Osteocyte (in vitro differentiated cells): ENCODE results near the gene TAAR9. TPM values are rescaled to one million over a fixed set of nuclear protein-coding genes. Genes with fewer than 3 reads are reported as not detected.

Source experiments
- DNase-seq: peaks from one replicate; pipeline ENCODE4 v3.0.0; 2021; ENCODE audit warnings: mixed read lengths; ENCODE audit not compliant: unreplicated experiment; ENCODE audit errors: extremely low spot score
- H3K27ac Mint-ChIP-seq: one replicate; pipeline ENCODE4 v1.8.0; 2021; ENCODE audit warnings: mild to moderate bottlenecking, mixed read lengths; ENCODE audit not compliant: unreplicated experiment
- H3K27me3 Mint-ChIP-seq: one replicate; pipeline ENCODE4 v1.8.0; 2021; ENCODE audit warnings: mixed read lengths; ENCODE audit not compliant: unreplicated experiment
- H3K36me3 Mint-ChIP-seq: one replicate; pipeline ENCODE4 v1.8.0; 2021; ENCODE audit warnings: mixed read lengths; ENCODE audit not compliant: unreplicated experiment
- H3K4me1 Mint-ChIP-seq: one replicate; pipeline ENCODE4 v1.8.0; 2021; ENCODE audit warnings: mixed read lengths; ENCODE audit not compliant: unreplicated experiment
- H3K4me3 Mint-ChIP-seq: one replicate; pipeline ENCODE4 v1.8.0; 2021; ENCODE audit warnings: mild to moderate bottlenecking, moderate library complexity, mixed read lengths; ENCODE audit not compliant: unreplicated experiment
- H3K9me3 Mint-ChIP-seq: one replicate; pipeline ENCODE4 v1.8.0; 2021; ENCODE audit warnings: mixed read lengths; ENCODE audit not compliant: unreplicated experiment
- long read RNA-seq: library from polyadenylated mRNA; unstranded; transcript quantifications from one replicate; pipeline ENCODE4 v2.0.0, GENCODE V29; 2021
- total RNA-seq: library from RNA; stranded (reverse); gene quantifications from 2 replicates; pipeline ENCODE4 v1.2.1, GENCODE V29; 2021
- TF ChIP-seq, protein P1 (sequence below): fragments of 200-600 bp; sonication (generic); IDR thresholded peaks from 2 replicates; pipeline ENCODE4 v1.5.0; 2021; ENCODE audit warnings: antibody characterized with exemption, mild to moderate bottlenecking, moderate library complexity

Gene TAAR9, protein sequence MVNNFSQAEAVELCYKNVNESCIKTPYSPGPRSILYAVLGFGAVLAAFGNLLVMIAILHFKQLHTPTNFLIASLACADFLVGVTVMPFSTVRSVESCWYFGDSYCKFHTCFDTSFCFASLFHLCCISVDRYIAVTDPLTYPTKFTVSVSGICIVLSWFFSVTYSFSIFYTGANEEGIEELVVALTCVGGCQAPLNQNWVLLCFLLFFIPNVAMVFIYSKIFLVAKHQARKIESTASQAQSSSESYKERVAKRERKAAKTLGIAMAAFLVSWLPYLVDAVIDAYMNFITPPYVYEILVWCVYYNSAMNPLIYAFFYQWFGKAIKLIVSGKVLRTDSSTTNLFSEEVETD
- total RNA-seq: not detected in 2 replicates
- long read RNA-seq: 0 reads

DNA sequence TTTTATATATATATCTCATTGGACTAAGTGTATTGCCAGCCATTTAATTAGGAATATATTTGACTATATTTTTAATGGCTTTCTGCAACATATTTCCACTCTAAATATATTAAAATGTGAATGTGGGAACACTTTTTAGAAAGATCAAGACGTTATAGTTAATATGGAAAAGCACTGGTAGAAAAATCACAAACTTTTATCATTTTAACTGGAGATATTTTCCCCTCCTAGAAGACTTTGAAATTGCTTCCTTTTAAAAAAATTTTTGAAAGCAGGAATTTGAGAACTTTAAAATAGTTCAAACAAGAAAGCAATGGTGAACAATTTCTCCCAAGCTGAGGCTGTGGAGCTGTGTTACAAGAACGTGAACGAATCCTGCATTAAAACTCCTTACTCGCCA, at the start of gene TAAR9:
TSS of gene TAAR9 (plus strand) at position 301 of the 400 bp plus-strand sequence. CDS start at position 314, 13 bp downstream.
- TF ChIP-seq, protein P1, sequence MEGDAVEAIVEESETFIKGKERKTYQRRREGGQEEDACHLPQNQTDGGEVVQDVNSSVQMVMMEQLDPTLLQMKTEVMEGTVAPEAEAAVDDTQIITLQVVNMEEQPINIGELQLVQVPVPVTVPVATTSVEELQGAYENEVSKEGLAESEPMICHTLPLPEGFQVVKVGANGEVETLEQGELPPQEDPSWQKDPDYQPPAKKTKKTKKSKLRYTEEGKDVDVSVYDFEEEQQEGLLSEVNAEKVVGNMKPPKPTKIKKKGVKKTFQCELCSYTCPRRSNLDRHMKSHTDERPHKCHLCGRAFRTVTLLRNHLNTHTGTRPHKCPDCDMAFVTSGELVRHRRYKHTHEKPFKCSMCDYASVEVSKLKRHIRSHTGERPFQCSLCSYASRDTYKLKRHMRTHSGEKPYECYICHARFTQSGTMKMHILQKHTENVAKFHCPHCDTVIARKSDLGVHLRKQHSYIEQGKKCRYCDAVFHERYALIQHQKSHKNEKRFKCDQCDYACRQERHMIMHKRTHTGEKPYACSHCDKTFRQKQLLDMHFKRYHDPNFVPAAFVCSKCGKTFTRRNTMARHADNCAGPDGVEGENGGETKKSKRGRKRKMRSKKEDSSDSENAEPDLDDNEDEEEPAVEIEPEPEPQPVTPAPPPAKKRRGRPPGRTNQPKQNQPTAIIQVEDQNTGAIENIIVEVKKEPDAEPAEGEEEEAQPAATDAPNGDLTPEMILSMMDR: no peak

DNA sequence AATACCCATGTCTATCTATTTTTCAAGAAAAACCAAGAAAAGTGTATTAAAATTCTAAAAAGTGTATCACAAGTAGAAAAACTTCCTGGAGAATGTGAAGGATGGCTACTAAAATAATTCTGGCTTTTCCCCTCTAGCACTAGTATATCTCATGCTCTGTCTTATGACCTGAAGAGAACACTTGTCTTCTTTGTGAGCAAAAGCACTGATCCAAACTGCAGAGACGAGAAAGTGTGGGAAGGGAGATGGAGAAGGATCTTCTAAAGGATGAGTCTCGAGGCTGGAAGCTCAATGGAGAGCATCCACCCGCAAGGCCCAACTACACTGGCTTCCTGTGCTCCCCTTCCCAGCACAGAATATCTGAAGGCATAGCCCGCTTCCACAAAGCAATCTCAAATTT, 48.7 kb upstream of the TAAR9 start:
- peaks cover 10% of the 10 kb centered on the region for H3K9me3 Mint-ChIP-seq
- H3K4me3 Mint-ChIP-seq: no peak overlapping the region
- peaks cover 2% of the 10 kb centered on the region for H3K4me1 Mint-ChIP-seq
- TF ChIP-seq, protein P1: no peak
- peaks cover 19% of the 10 kb centered on the region for H3K36me3 Mint-ChIP-seq
- no peak for DNase-seq
- no peak overlapping the region for H3K27ac Mint-ChIP-seq
- no peaks in the 10 kb centered on the region for H3K27me3 Mint-ChIP-seq

More for the DNA sequence above, at the start of gene TAAR9:
- Mint-ChIP-seq H3K4me1 (no peaks in the 10 kb centered on the region), H3K4me3 (no peak within 1 kb of the TSS), H3K36me3 (no peaks in the 10 kb centered on the region), H3K27ac (no peak within 1 kb of the TSS), H3K27me3 (peaks cover 66% of the 10 kb centered on the region), H3K9me3 (peaks cover 4% of the 10 kb centered on the region)
- no peak for DNase-seq

DNA sequence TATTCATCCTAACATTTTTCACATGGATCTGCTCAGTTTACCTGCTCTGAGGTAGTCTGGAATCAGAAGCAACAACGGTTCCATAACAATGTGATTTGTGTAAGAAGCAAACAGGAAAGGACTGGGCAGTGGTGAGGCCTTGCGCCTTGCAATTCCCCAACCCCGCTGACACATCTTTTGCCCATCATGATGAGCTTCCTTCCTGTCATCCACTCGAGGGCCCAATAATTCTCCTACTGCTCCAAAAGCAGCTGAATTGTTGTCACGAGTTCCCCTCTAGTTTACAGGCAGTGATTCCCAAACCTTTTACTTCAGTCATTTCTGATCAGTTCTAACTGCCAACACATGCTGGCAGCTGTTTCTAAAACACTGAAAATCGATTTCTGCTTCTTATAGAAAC, 48.1 kb upstream of the TAAR9 start:
- Mint-ChIP-seq H3K9me3 (peaks cover 13% of the 10 kb centered on the region), H3K27ac (no peak overlapping the region), H3K4me3 (no peak overlapping the region), H3K36me3 (peaks cover 26% of the 10 kb centered on the region), H3K4me1 (peaks cover 2% of the 10 kb centered on the region), H3K27me3 (no peaks in the 10 kb centered on the region)
- DNase-seq: no peak
- TF ChIP-seq, protein P1: no peak

DNA sequence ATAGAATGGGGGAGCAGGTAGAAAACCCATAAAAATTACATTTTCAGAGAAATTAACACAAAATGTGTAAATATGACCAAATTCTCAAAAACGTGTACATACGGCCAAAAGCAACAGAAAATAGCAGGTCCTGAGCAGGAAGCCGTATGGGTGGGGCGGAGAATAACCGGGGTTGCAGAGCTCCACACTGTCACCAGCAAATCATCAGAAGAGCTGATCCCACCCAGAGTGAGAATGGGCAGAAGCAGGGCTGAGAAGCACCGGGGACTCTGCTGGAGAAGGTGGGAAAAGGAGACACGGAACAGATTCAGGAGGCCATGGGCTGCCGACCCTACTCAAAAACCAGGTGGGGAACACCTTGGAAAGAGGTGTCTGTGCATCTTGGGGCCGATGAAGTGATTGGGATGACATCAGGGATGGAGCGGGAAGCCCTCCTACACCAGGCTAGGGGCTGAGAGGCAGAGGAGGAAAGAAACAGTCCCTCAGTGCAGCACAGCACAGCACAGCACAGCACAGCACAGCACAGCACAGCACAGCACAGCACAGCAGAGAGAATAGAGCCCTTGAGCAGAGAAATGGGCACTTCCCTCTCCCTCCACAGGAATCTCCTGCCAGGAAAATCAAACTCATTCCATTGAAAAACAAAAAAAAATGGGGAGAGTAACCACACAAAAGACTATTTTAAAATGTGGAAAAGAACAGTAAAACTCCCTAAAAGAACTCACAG, 47.4 kb upstream of the TAAR9 start:
- Mint-ChIP-seq H3K4me1 (peaks cover 4% of the 10 kb centered on the region), H3K9me3 (peaks cover 13% of the 10 kb centered on the region), H3K4me3 (no peak overlapping the region), H3K27me3 (no peaks in the 10 kb centered on the region), H3K36me3 (peaks cover 26% of the 10 kb centered on the region), H3K27ac (no peak overlapping the region)
- DNase-seq: no peak
- TF ChIP-seq, protein P1: no peak

DNA sequence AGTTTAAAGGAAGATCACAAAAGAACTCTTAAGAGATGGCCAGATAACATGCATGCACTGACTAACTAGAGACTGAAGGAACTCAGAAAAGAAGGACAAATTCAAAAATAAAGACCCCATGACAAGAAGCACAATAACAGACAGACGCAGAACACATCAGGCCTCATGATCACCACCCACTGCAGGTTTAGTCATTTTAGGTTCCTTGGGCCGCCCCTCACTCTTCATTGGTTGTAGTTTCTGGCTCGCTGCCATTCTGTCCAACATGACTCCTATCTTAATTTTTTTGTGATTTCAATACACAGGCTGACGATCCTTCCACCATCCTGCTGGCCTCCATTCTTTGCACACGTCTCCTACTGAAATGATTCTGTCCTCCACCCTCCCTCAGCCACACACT, 46.8 kb upstream of the TAAR9 start:
- DNase-seq: no peak

More for the DNA sequence above, 46.8 kb upstream of the TAAR9 start:
- Mint-ChIP-seq H3K4me1 (peaks cover 8% of the 10 kb centered on the region), H3K9me3 (peaks cover 13% of the 10 kb centered on the region), H3K4me3 (no peak overlapping the region), H3K36me3 (peaks cover 26% of the 10 kb centered on the region), H3K27me3 (no peaks in the 10 kb centered on the region), H3K27ac (no peak overlapping the region)
- TF ChIP-seq, protein P1: no peak
